H9 (cell line): ENCODE data around the gene IDH2. TPM values are rescaled to one million over a fixed set of nuclear protein-coding genes. Genes with fewer than 3 reads are reported as not detected.
A peak's percentile ranks its signal among the peaks of the same experiment; 100 is the strongest.

Experiments
- DNase-seq: peaks from one replicate; pipeline ENCODE4 v3.0.0-alpha.2; 2017
- H2AFZ ChIP-seq: one replicate; pipeline ENCODE4 v1.6.1; 2013; ENCODE audit warnings: mild to moderate bottlenecking, low read length, control low read depth, moderate library complexity
- H2AK5ac ChIP-seq: 2 replicates; pipeline ENCODE4 v1.6.1; 2013; ENCODE audit warnings: low read length, control low read depth, mixed read lengths; ENCODE audit not compliant: insufficient read length
- H2BK120ac ChIP-seq: one replicate; pipeline ENCODE4 v1.6.1; 2013; ENCODE audit warnings: low read depth, mild to moderate bottlenecking, low read length, control low read depth, inconsistent platforms; ENCODE audit not compliant: poor library complexity, severe bottlenecking
- H2BK12ac ChIP-seq: 2 replicates; pipeline ENCODE4 v1.6.1; 2013; ENCODE audit warnings: low read length, control low read depth, mixed read lengths, low read depth; ENCODE audit not compliant: insufficient read length
- H2BK15ac ChIP-seq: 2 replicates; pipeline ENCODE4 v1.6.1; 2013; ENCODE audit warnings: low read depth, low read length, control low read depth
- H2BK20ac ChIP-seq: one replicate; pipeline ENCODE4 v1.6.1; 2013; ENCODE audit warnings: low read depth, mild to moderate bottlenecking, low read length, control low read depth, inconsistent platforms; ENCODE audit not compliant: poor library complexity, severe bottlenecking
- H2BK5ac ChIP-seq: 2 replicates; pipeline ENCODE4 v1.6.1; 2013; ENCODE audit warnings: low read length, control low read depth, mixed read lengths; ENCODE audit not compliant: insufficient read length
- H3K14ac ChIP-seq: 2 replicates; pipeline ENCODE4 v1.6.1; 2013; ENCODE audit warnings: low read length, control low read depth; ENCODE audit not compliant: insufficient read depth
- H3K18ac ChIP-seq: 2 replicates; pipeline ENCODE4 v1.6.1; 2013; ENCODE audit warnings: low read depth, mild to moderate bottlenecking, mixed read lengths, low read length, control low read depth; ENCODE audit not compliant: insufficient read length
- H3K23ac ChIP-seq: 2 replicates; pipeline ENCODE4 v1.6.1; 2013; ENCODE audit warnings: low read length, control low read depth, mixed read lengths, low read depth; ENCODE audit not compliant: insufficient read length
- H3K23me2 ChIP-seq: 2 replicates; pipeline ENCODE4 v1.6.1; 2013; ENCODE audit warnings: low read depth, mild to moderate bottlenecking, mixed read lengths, low read length, control low read depth; ENCODE audit not compliant: insufficient read length, poor library complexity, severe bottlenecking
- H3K27ac ChIP-seq: 2 replicates; pipeline ENCODE4 v1.5.1; 2013; ENCODE audit warnings: low read length, control low read depth, mixed read lengths, low read depth; ENCODE audit not compliant: insufficient read length
- H3K27me3 ChIP-seq: 2 replicates; pipeline ENCODE4 v1.6.1; 2013; ENCODE audit warnings: low read length, control low read depth, inconsistent platforms; ENCODE audit not compliant: insufficient read depth
- H3K4ac ChIP-seq: 2 replicates; pipeline ENCODE4 v1.6.1; 2013; ENCODE audit warnings: low read depth, mild to moderate bottlenecking, control low read depth, inconsistent platforms, low read length, moderate library complexity
- H3K4me1 ChIP-seq: 2 replicates; pipeline ENCODE4 v1.6.1; 2013; ENCODE audit warnings: low read length, control low read depth, inconsistent platforms; ENCODE audit not compliant: insufficient read depth
- H3K4me2 ChIP-seq: 2 replicates; pipeline ENCODE4 v1.6.1; 2013; ENCODE audit warnings: low read length, control low read depth, mixed read lengths; ENCODE audit not compliant: insufficient read length, insufficient read depth
- H3K56ac ChIP-seq: 2 replicates; pipeline ENCODE4 v1.6.1; 2013; ENCODE audit warnings: low read depth, mild to moderate bottlenecking, mixed read lengths, low read length, control low read depth; ENCODE audit not compliant: insufficient read length
- H3K79me1 ChIP-seq: 2 replicates; pipeline ENCODE4 v1.6.1; 2013; ENCODE audit warnings: low read depth, mild to moderate bottlenecking, moderate library complexity, low read length, control low read depth, inconsistent platforms; ENCODE audit not compliant: insufficient read depth, poor library complexity, severe bottlenecking
- H3K79me2 ChIP-seq: 2 replicates; pipeline ENCODE4 v1.6.1; 2013; ENCODE audit warnings: low read length, control low read depth, inconsistent platforms; ENCODE audit not compliant: insufficient read depth
- H3K9ac ChIP-seq: 2 replicates; pipeline ENCODE4 v1.6.1; 2013; ENCODE audit warnings: low read length, control low read depth, mixed read lengths; ENCODE audit not compliant: insufficient read length; ENCODE audit errors: extremely low read depth
- H3K9me3 ChIP-seq: one replicate; pipeline ENCODE4 v1.6.1; 2013; ENCODE audit warnings: low read depth, low read length, inconsistent platforms; ENCODE audit not compliant: control insufficient read depth
- H3T11ph ChIP-seq: one replicate; pipeline ENCODE4 v1.6.1; 2013; ENCODE audit warnings: mild to moderate bottlenecking, low read length, control low read depth, inconsistent platforms
- H4K20me1 ChIP-seq: one replicate; pipeline ENCODE4 v1.6.1; 2013; ENCODE audit not compliant: control insufficient read depth, insufficient read length, insufficient read depth
- H4K5ac ChIP-seq: 2 replicates; pipeline ENCODE4 v1.6.1; 2013; ENCODE audit warnings: low read depth, mild to moderate bottlenecking, mixed read lengths, low read length, control low read depth; ENCODE audit not compliant: insufficient read length
- H4K8ac ChIP-seq: replicated peaks from 2 replicates; pipeline ENCODE4 v1.6.1; 2013; ENCODE audit warnings: low read length, control low read depth, mixed read lengths, low read depth; ENCODE audit not compliant: insufficient read length
- H4K91ac ChIP-seq: 2 replicates; pipeline ENCODE4 v1.6.1; 2013; ENCODE audit warnings: low read depth, mild to moderate bottlenecking, moderate library complexity, mixed read lengths, low read length, control low read depth; ENCODE audit not compliant: insufficient read length
- H3K27ac Mint-ChIP-seq, 3 experiments: 2 replicates in 2 of 3; 3 replicates in 1 of 3; pipeline ENCODE4 v1.8.0; 2020 to 2021; ENCODE audit warnings: mixed read lengths in 3 of 3, mild to moderate bottlenecking in 1 of 3, moderate library complexity in 1 of 3
- H3K27me3 Mint-ChIP-seq: 2 replicates; pipeline ENCODE4 v1.8.0; 2021; ENCODE audit warnings: low read depth, mild to moderate bottlenecking, moderate library complexity, mixed read lengths
- H3K36me3 Mint-ChIP-seq, 3 experiments: 2 replicates in 2 of 3; 3 replicates in 1 of 3; pipeline ENCODE4 v1.8.0; 2020 to 2021; ENCODE audit warnings: low read depth in 3 of 3, mixed read lengths in 3 of 3; ENCODE audit not compliant: insufficient read depth in 1 of 3
- H3K4me1 Mint-ChIP-seq, 2 experiments: 2 replicates each; pipeline ENCODE4 v1.8.0; 2020; ENCODE audit warnings: mixed read lengths in 2 of 2
- H3K4me3 Mint-ChIP-seq, 2 experiments: 2 replicates in 1 of 2; 3 replicates in 1 of 2; pipeline ENCODE4 v1.8.0; 2020 to 2021; ENCODE audit warnings: mild to moderate bottlenecking in 2 of 2, mixed read lengths in 2 of 2, moderate library complexity in 1 of 2
- H3K9me3 Mint-ChIP-seq, 2 experiments: 2 replicates in 1 of 2; 3 replicates in 1 of 2; pipeline ENCODE4 v1.8.0; 2020; ENCODE audit warnings: mild to moderate bottlenecking in 2 of 2, mixed read lengths in 2 of 2, moderate library complexity in 1 of 2
- CTCF ChIP-seq: fragments of 200-600 bp; sonication (generic); conservative IDR thresholded peaks from 3 replicates; pipeline ENCODE4 v1.8.0; 2021; ENCODE audit warnings: antibody characterized with exemption, mild to moderate bottlenecking
- WGBS: extraction: QIAGEN DNeasy Blood & Tissue Kit; methylation state at CpG from one replicate; pipeline ENCODE4 v1.1.7; 2013; ENCODE audit warnings: missing lambda C conversion rate, low lambda C conversion rate, mixed read lengths; ENCODE audit not compliant: insufficient read length; ENCODE audit errors: extremely low coverage; 5-methylcytosine and 5-hydroxymethylcytosine counted together
- total RNA-seq: library from RNA; stranded (reverse); gene quantifications from 2 replicates; pipeline ENCODE4 v1.2.1, GENCODE V29; 2021

Gene IDH2
- total RNA-seq, 1 experiment from 2014 or later = 57.7 TPM

- H3K27me3 Mint-ChIP-seq = no peaks in the 10 kb centered on the region
- no peaks in the 10 kb centered on the region for H3K27me3 ChIP-seq
- H3K4me2 ChIP-seq = no peak overlapping the region
- H3K56ac ChIP-seq = no peak overlapping the region
- H2BK12ac ChIP-seq = no peak overlapping the region
- H4K8ac ChIP-seq = no peak overlapping the region
- H3K4me3 Mint-ChIP-seq = no peak overlapping the region
- no peak for DNase-seq
- no peak for TF ChIP-seq CTCF
- H3K23me2 ChIP-seq = no peaks in the 10 kb centered on the region
- H3T11ph ChIP-seq = no peak overlapping the region
- peaks cover 19 to 20% of the 10 kb centered on the region in 2 experiments for H3K4me1 Mint-ChIP-seq
- H3K4me1 ChIP-seq = 0 out of 2 replicates have a peak, but pooled peaks cover 2% of the 10 kb centered on the region
- H2BK20ac ChIP-seq = no peak overlapping the region
- H3K14ac ChIP-seq = no peak overlapping the region
- H3K4ac ChIP-seq = no peak overlapping the region
- no peaks in the 10 kb centered on the region for H3K9me3 Mint-ChIP-seq
- no peak overlapping the region for H2AFZ ChIP-seq
- H2AK5ac ChIP-seq = no peak overlapping the region
- no peak overlapping the region for H3K9ac ChIP-seq
- no peak overlapping the region for H3K23ac ChIP-seq
- no peaks in the 10 kb centered on the region for H4K20me1 ChIP-seq
- no peak overlapping the region for H3K27ac ChIP-seq
- H4K91ac ChIP-seq = no peak overlapping the region
- no peak overlapping the region for H4K5ac ChIP-seq
- no peak overlapping the region for H2BK5ac ChIP-seq
- no peak overlapping the region for H3K18ac ChIP-seq
- H3K79me1 ChIP-seq = no peaks in the 10 kb centered on the region
- no peaks in the 10 kb centered on the region; the same call in 1 of the 2 replicates for H3K79me2 ChIP-seq
- H2BK120ac ChIP-seq = no peak overlapping the region
- no peaks in the 10 kb centered on the region for H3K9me3 ChIP-seq
- no CpG with 5 or more reads among the region's 5 CpGs for WGBS
- peaks cover 0 to 4% (median 0%) of the 10 kb centered on the region in 3 experiments; a peak in 1 of 7 replicates for H3K36me3 Mint-ChIP-seq
- peak overlapping the region in 1 of 3 experiments; percentile 15; a peak in 1 of 7 replicates for H3K27ac Mint-ChIP-seq
- H2BK15ac ChIP-seq = no peak overlapping the region
Measured at GRCh38 chr15:90051874-90052273, 50.4 kb downstream of the IDH2 start.
